ENCODE measurements around the gene OR2M2.

DNA sequence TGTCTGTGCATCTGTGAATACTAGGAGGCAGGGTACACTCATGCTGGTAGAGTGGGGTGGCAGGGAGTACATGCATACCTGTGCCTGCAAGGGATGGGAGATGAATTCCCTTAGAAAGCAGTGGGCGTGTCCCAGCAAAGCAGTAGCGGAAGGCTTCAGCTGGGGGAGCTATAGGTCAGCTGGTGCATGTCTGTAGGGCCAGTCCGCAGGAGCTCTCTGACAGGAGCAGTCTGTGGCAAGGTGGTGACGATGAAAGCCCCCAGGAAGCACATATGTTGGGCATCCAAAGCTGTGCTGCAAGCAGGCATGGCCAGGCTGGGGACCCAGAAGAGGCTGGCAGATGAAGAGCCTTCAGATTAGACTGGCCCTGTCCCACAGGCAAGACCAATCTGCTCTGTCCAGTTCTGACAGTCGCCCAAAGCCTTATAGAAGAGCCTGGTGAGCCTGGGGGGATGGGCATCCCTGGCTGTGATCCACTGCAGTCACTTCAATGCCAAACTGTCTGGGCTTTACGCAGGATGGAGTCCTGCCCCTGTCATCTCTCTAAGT is 54.8 kb downstream of the OR2M2 start:
- TF ChIP-seq POLR2AphosphoS5 (IDR thresholded peaks at IDR 0.05; ENCODE audit: low read depth, low read length) (no peak), POLR2A (IDR thresholded peaks at IDR 0.05; ENCODE audit: low read depth, low read length) (no peak), TAF1 (IDR thresholded peaks at IDR 0.05; ENCODE audit: borderline replicate concordance, low read depth, low read length) (no peak)
